H9 (cell line): ENCODE results near the gene KLF16. TPM values are rescaled to one million over a fixed set of nuclear protein-coding genes. Genes with fewer than 3 reads are reported as not detected.
A peak's percentile ranks its signal among the peaks of the same experiment; 100 is the strongest.

Experiments
- DNase-seq: peaks from one replicate; pipeline ENCODE4 v3.0.0-alpha.2; 2017
- H2AFZ ChIP-seq: one replicate; pipeline ENCODE4 v1.6.1; 2013; ENCODE audit warnings: mild to moderate bottlenecking, low read length, control low read depth, moderate library complexity
- H2AK5ac ChIP-seq: 2 replicates; pipeline ENCODE4 v1.6.1; 2013; ENCODE audit warnings: low read length, control low read depth, mixed read lengths; ENCODE audit not compliant: insufficient read length
- H2BK120ac ChIP-seq: one replicate; pipeline ENCODE4 v1.6.1; 2013; ENCODE audit warnings: low read depth, mild to moderate bottlenecking, low read length, control low read depth, inconsistent platforms; ENCODE audit not compliant: poor library complexity, severe bottlenecking
- H2BK12ac ChIP-seq: 2 replicates; pipeline ENCODE4 v1.6.1; 2013; ENCODE audit warnings: low read length, control low read depth, mixed read lengths, low read depth; ENCODE audit not compliant: insufficient read length
- H2BK15ac ChIP-seq: 2 replicates; pipeline ENCODE4 v1.6.1; 2013; ENCODE audit warnings: low read depth, low read length, control low read depth
- H2BK20ac ChIP-seq: one replicate; pipeline ENCODE4 v1.6.1; 2013; ENCODE audit warnings: low read depth, mild to moderate bottlenecking, low read length, control low read depth, inconsistent platforms; ENCODE audit not compliant: poor library complexity, severe bottlenecking
- H2BK5ac ChIP-seq: 2 replicates; pipeline ENCODE4 v1.6.1; 2013; ENCODE audit warnings: low read length, control low read depth, mixed read lengths; ENCODE audit not compliant: insufficient read length
- H3K14ac ChIP-seq: 2 replicates; pipeline ENCODE4 v1.6.1; 2013; ENCODE audit warnings: low read length, control low read depth; ENCODE audit not compliant: insufficient read depth
- H3K18ac ChIP-seq: 2 replicates; pipeline ENCODE4 v1.6.1; 2013; ENCODE audit warnings: low read depth, mild to moderate bottlenecking, mixed read lengths, low read length, control low read depth; ENCODE audit not compliant: insufficient read length
- H3K23ac ChIP-seq: 2 replicates; pipeline ENCODE4 v1.6.1; 2013; ENCODE audit warnings: low read length, control low read depth, mixed read lengths, low read depth; ENCODE audit not compliant: insufficient read length
- H3K23me2 ChIP-seq: 2 replicates; pipeline ENCODE4 v1.6.1; 2013; ENCODE audit warnings: low read depth, mild to moderate bottlenecking, mixed read lengths, low read length, control low read depth; ENCODE audit not compliant: insufficient read length, poor library complexity, severe bottlenecking
- H3K27ac ChIP-seq: 2 replicates; pipeline ENCODE4 v1.5.1; 2013; ENCODE audit warnings: low read length, control low read depth, mixed read lengths, low read depth; ENCODE audit not compliant: insufficient read length
- H3K27me3 ChIP-seq: 2 replicates; pipeline ENCODE4 v1.6.1; 2013; ENCODE audit warnings: low read length, control low read depth, inconsistent platforms; ENCODE audit not compliant: insufficient read depth
- H3K4ac ChIP-seq: 2 replicates; pipeline ENCODE4 v1.6.1; 2013; ENCODE audit warnings: low read depth, mild to moderate bottlenecking, control low read depth, inconsistent platforms, low read length, moderate library complexity
- H3K4me1 ChIP-seq: 2 replicates; pipeline ENCODE4 v1.6.1; 2013; ENCODE audit warnings: low read length, control low read depth, inconsistent platforms; ENCODE audit not compliant: insufficient read depth
- H3K4me2 ChIP-seq: 2 replicates; pipeline ENCODE4 v1.6.1; 2013; ENCODE audit warnings: low read length, control low read depth, mixed read lengths; ENCODE audit not compliant: insufficient read length, insufficient read depth
- H3K56ac ChIP-seq: 2 replicates; pipeline ENCODE4 v1.6.1; 2013; ENCODE audit warnings: low read depth, mild to moderate bottlenecking, mixed read lengths, low read length, control low read depth; ENCODE audit not compliant: insufficient read length
- H3K79me1 ChIP-seq: 2 replicates; pipeline ENCODE4 v1.6.1; 2013; ENCODE audit warnings: low read depth, mild to moderate bottlenecking, moderate library complexity, low read length, control low read depth, inconsistent platforms; ENCODE audit not compliant: insufficient read depth, poor library complexity, severe bottlenecking
- H3K79me2 ChIP-seq: 2 replicates; pipeline ENCODE4 v1.6.1; 2013; ENCODE audit warnings: low read length, control low read depth, inconsistent platforms; ENCODE audit not compliant: insufficient read depth
- H3K9ac ChIP-seq: 2 replicates; pipeline ENCODE4 v1.6.1; 2013; ENCODE audit warnings: low read length, control low read depth, mixed read lengths; ENCODE audit not compliant: insufficient read length; ENCODE audit errors: extremely low read depth
- H3K9me3 ChIP-seq: one replicate; pipeline ENCODE4 v1.6.1; 2013; ENCODE audit warnings: low read depth, low read length, inconsistent platforms; ENCODE audit not compliant: control insufficient read depth
- H3T11ph ChIP-seq: one replicate; pipeline ENCODE4 v1.6.1; 2013; ENCODE audit warnings: mild to moderate bottlenecking, low read length, control low read depth, inconsistent platforms
- H4K20me1 ChIP-seq: one replicate; pipeline ENCODE4 v1.6.1; 2013; ENCODE audit not compliant: control insufficient read depth, insufficient read length, insufficient read depth
- H4K5ac ChIP-seq: 2 replicates; pipeline ENCODE4 v1.6.1; 2013; ENCODE audit warnings: low read depth, mild to moderate bottlenecking, mixed read lengths, low read length, control low read depth; ENCODE audit not compliant: insufficient read length
- H4K8ac ChIP-seq: replicated peaks from 2 replicates; pipeline ENCODE4 v1.6.1; 2013; ENCODE audit warnings: low read length, control low read depth, mixed read lengths, low read depth; ENCODE audit not compliant: insufficient read length
- H4K91ac ChIP-seq: 2 replicates; pipeline ENCODE4 v1.6.1; 2013; ENCODE audit warnings: low read depth, mild to moderate bottlenecking, moderate library complexity, mixed read lengths, low read length, control low read depth; ENCODE audit not compliant: insufficient read length
- H3K27ac Mint-ChIP-seq, 3 experiments: 2 replicates in 2 of 3; 3 replicates in 1 of 3; pipeline ENCODE4 v1.8.0; 2020 to 2021; ENCODE audit warnings: mixed read lengths in 3 of 3, mild to moderate bottlenecking in 1 of 3, moderate library complexity in 1 of 3
- H3K27me3 Mint-ChIP-seq: 2 replicates; pipeline ENCODE4 v1.8.0; 2021; ENCODE audit warnings: low read depth, mild to moderate bottlenecking, moderate library complexity, mixed read lengths
- H3K36me3 Mint-ChIP-seq, 3 experiments: 2 replicates in 2 of 3; 3 replicates in 1 of 3; pipeline ENCODE4 v1.8.0; 2020 to 2021; ENCODE audit warnings: low read depth in 3 of 3, mixed read lengths in 3 of 3; ENCODE audit not compliant: insufficient read depth in 1 of 3
- H3K4me1 Mint-ChIP-seq, 2 experiments: 2 replicates each; pipeline ENCODE4 v1.8.0; 2020; ENCODE audit warnings: mixed read lengths in 2 of 2
- H3K4me3 Mint-ChIP-seq, 2 experiments: 2 replicates in 1 of 2; 3 replicates in 1 of 2; pipeline ENCODE4 v1.8.0; 2020 to 2021; ENCODE audit warnings: mild to moderate bottlenecking in 2 of 2, mixed read lengths in 2 of 2, moderate library complexity in 1 of 2
- H3K9me3 Mint-ChIP-seq, 2 experiments: 2 replicates in 1 of 2; 3 replicates in 1 of 2; pipeline ENCODE4 v1.8.0; 2020; ENCODE audit warnings: mild to moderate bottlenecking in 2 of 2, mixed read lengths in 2 of 2, moderate library complexity in 1 of 2
- WGBS: extraction: QIAGEN DNeasy Blood & Tissue Kit; methylation state at CpG from one replicate; pipeline ENCODE4 v1.1.7; 2013; ENCODE audit warnings: missing lambda C conversion rate, low lambda C conversion rate, mixed read lengths; ENCODE audit not compliant: insufficient read length; ENCODE audit errors: extremely low coverage; 5-methylcytosine and 5-hydroxymethylcytosine counted together
- total RNA-seq: library from RNA; stranded (reverse); gene quantifications from 2 replicates; pipeline ENCODE4 v1.2.1, GENCODE V29; 2021
- TF ChIP-seq, protein P1 (sequence below): fragments of 200-600 bp; sonication (generic); conservative IDR thresholded peaks from 3 replicates; pipeline ENCODE4 v1.8.0; 2021; ENCODE audit warnings: antibody characterized with exemption, mild to moderate bottlenecking

Gene KLF16
- total RNA-seq, 1 experiment from 2014 or later = 66.8 TPM

DNA sequence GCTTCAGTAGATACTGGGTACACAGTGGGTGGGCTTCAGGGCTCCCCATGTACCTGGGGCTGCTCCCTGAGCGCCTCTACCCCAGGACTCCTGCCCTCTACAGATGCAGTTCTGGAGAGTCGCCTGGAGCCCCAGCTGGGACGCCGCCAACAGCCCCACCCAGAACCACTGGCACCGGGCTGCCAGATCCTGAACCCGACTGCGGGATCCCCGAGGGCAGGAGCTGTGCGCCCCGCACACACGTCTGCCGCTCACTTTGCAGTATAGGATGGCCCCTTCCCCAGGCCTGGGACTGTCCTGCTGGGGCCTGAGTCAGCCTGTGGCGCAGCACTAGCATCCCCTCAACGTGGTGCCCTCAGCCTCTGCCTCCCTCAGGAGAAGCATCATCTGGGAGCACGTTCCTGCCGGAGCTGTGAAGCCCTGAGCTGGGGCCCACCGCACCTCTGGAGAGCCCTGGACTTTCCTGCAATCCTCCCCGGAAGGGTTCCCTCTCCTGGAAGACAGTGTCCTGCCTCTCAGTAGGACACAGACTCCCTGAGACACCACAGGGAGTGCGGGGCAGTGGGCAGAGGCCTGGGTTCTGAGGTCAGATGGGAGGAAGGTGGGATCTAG is 18.8 kb downstream of the KLF16 start:
- WGBS = no CpG with 5 or more reads among the region's 19 CpGs
- no peak overlapping the region for H3K27ac ChIP-seq
- Mint-ChIP-seq H3K4me1 (peaks cover 11 to 22% of the 10 kb centered on the region in 2 experiments), H3K27me3 (no peaks in the 10 kb centered on the region), H3K4me3 (no peak overlapping the region), H3K36me3 (peaks cover 0 to 8% (median 0%) of the 10 kb centered on the region in 3 experiments; a peak in 3 of 7 replicates), H3K27ac (peak overlapping the region in 1 of 3 experiments; percentile 16; a peak in 1 of 7 replicates), H3K9me3 (no peaks in the 10 kb centered on the region)
- H3K4me1 ChIP-seq = no peaks in the 10 kb centered on the region
- TF ChIP-seq, protein P1, sequence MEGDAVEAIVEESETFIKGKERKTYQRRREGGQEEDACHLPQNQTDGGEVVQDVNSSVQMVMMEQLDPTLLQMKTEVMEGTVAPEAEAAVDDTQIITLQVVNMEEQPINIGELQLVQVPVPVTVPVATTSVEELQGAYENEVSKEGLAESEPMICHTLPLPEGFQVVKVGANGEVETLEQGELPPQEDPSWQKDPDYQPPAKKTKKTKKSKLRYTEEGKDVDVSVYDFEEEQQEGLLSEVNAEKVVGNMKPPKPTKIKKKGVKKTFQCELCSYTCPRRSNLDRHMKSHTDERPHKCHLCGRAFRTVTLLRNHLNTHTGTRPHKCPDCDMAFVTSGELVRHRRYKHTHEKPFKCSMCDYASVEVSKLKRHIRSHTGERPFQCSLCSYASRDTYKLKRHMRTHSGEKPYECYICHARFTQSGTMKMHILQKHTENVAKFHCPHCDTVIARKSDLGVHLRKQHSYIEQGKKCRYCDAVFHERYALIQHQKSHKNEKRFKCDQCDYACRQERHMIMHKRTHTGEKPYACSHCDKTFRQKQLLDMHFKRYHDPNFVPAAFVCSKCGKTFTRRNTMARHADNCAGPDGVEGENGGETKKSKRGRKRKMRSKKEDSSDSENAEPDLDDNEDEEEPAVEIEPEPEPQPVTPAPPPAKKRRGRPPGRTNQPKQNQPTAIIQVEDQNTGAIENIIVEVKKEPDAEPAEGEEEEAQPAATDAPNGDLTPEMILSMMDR = no peak
- no peak overlapping the region for H2AK5ac ChIP-seq
- H3K79me2 ChIP-seq = peaks cover 30% of the 10 kb centered on the region; the same call in 1 of the 2 replicates
- H2BK20ac ChIP-seq = no peak overlapping the region
- no peak overlapping the region for H2BK5ac ChIP-seq
- no peak overlapping the region for H4K8ac ChIP-seq
- H3K23ac ChIP-seq = no peak overlapping the region
- H3K18ac ChIP-seq = no peak overlapping the region
- no peak overlapping the region for H3K14ac ChIP-seq
- no peak for DNase-seq
- H3K27me3 ChIP-seq = no peaks in the 10 kb centered on the region
- no peaks in the 10 kb centered on the region for H3K9me3 ChIP-seq
- no peak overlapping the region for H2BK120ac ChIP-seq
- no peak overlapping the region for H2AFZ ChIP-seq
- no peak overlapping the region for H3K9ac ChIP-seq
- peaks cover 5% of the 10 kb centered on the region for H4K20me1 ChIP-seq
- H3K79me1 ChIP-seq = peaks cover 12% of the 10 kb centered on the region
- no peak overlapping the region for H4K5ac ChIP-seq
- H3T11ph ChIP-seq = no peak overlapping the region
- no peak overlapping the region for H4K91ac ChIP-seq
- H3K4ac ChIP-seq = no peak overlapping the region
- H3K4me2 ChIP-seq = no peak overlapping the region
- H3K56ac ChIP-seq = no peak overlapping the region
- no peak overlapping the region for H2BK12ac ChIP-seq
- no peak overlapping the region for H2BK15ac ChIP-seq
- H3K23me2 ChIP-seq = peaks cover 7% of the 10 kb centered on the region
